Fibroblast of skin of abdomen (primary cell): ENCODE measurements around the gene EVPL.
"Not testable (repeated sequence)": the region's sequence is repeated elsewhere in the genome, so short reads cannot be mapped to it uniquely, and the experiment has no call there.

Experiments used
- DNase-seq: peaks from one replicate; pipeline ENCODE4 v3.0.0-alpha.2; 2013

Gene EVPL

DNA sequence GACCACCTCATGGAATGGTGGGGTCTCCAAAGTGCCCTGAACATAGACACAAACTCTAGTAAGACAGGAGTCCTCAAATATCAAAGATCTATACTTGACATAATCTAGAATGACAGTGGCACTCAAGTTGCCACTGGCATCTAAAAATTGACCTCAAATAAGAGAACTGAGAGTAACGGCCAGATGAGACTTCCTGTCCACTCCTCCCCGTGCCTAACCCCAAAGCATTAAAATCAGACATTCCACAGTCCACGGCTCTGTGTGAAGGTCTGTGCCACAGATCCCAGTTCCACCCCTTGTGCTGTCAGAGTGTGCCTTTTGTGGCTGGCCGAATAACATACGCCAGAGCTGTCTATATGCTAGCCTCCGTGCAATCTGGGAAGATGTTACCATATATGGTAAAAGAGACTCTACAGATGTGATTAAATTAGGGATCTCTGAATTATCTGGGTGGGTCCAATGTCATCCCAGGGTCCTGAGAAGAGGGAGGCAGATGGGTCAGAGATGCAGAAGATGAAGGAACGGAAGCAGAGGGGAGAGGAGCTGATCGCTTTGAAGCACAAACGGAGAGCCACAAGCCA lies 21.0 kb upstream of the EVPL start:
- no peak for DNase-seq

DNA sequence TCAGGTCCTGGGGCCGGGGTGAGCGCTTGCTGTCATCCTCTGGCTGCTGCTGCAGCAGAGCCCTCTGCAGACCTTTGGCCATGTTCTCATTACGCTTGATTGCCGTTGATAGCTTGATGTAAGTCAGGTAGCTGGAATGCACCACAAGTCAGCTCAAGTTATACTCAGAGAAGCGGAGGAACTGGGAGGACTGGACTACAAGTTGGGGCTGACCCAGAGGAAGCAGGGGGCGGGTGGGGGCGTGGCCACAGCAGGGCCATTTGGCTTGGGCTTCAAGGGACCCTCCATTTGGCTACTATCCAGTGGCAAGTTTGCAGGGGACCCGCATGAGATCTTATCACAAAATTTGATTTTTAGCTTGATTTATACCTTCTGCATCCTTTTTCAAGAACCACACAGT lies 19.0 kb upstream of the EVPL start:
- no peak for DNase-seq

DNA sequence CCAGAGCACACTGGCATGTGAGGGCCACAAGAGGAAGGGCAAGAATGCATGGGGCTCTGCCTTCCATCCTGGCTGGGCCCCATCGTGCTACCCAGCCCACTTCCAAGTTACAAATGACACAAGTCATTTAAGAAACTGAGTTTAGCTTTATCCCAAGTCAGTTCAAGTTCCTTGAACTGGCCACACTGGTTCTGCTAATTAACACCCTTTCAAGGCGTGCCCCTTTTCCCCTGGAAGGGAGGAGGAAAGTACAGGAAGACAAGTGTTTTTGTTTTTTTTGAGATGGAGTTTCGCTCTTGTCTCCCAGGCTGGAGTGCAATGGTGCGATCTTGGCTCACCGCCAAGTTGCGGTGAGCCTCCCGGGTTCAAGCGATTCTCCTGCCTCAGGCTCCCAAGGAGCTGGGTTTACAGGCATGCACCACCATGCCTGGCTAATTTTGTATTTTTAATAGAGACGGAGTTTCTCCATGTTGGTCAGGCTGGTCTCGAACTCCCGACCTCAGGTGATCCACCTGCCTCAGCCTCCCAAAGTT lies 17.4 kb upstream of the EVPL start:
- DNase-seq: not testable (repeated sequence)

DNA sequence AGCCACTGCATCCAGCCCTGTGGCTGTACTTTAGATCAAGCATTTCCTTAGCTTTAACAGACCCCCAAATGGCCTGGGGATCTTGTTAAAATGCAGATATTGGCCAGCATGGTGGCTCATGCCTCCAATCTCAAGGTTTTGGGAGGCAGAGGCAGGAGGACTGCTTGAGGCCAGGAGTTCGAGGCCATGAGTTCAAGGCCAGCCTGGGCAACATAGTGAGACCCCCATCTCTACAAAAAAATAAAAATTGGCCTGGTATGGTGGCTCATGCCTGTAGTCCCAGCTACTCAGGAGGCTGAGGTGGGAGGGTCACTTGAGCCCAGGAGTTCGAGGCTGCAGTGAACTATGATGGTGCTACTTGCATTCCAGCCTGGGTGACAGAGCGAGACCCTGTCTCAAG lies 15.8 kb upstream of the EVPL start:
- not testable (repeated sequence) for DNase-seq

DNA sequence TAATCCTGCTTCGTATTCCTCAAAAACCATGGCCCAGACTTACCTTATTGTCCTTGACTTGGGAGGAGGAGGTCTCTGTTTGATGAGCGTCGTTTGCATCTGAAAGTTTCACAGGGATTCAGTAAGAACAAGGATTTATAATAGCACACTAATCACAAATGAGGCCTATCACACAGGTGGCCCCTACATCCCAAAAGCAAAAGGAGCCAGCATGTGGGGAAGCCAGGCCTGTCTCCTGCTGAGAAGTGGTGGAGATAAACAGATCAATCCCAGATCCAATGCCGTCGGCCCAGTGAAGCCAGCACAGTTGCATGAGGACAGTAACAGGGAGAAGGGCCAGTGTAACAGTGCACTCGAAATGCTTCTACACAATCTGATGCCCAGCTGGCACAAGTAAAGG lies 13.3 kb upstream of the EVPL start:
- no peak for DNase-seq

DNA sequence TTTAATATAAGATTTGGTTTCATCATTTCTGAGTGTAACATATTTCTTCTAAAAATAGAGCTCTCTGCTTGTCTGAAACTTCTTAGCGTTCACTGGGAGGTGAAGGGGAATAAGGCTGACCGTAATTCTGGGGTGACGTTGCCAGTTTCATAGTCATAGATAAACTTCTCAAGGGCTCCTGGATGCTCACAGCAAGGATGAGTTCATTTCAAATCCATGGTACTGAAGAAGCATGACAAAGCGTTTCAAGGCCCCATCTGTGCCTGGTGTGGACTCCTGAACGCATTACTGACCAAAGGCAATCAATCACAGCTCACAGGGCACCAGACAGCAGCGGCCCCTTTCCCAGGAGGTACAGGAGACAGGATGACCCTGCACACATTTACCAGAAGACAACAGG lies 12.0 kb upstream of the EVPL start:
- peak; percentile 29 for DNase-seq

DNA sequence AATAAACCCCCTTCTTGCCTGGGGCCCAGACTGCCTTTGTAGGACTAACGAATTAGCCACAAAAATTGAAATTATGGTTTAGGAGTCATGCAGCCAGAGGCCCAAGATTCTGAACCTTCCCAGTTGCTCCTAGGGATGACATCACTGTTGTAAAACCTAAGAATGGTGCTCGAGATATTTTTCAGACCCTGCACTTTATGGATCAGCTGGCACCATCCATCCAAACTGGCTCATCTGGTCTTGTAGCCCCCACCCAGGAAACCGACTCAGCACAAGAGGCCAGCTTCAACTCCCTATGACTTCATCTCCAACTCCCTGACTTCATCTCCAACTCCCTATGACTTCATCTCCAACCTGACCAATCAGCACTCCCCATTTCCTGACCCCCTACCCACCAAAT lies 10.9 kb upstream of the EVPL start:
- no peak for DNase-seq

DNA sequence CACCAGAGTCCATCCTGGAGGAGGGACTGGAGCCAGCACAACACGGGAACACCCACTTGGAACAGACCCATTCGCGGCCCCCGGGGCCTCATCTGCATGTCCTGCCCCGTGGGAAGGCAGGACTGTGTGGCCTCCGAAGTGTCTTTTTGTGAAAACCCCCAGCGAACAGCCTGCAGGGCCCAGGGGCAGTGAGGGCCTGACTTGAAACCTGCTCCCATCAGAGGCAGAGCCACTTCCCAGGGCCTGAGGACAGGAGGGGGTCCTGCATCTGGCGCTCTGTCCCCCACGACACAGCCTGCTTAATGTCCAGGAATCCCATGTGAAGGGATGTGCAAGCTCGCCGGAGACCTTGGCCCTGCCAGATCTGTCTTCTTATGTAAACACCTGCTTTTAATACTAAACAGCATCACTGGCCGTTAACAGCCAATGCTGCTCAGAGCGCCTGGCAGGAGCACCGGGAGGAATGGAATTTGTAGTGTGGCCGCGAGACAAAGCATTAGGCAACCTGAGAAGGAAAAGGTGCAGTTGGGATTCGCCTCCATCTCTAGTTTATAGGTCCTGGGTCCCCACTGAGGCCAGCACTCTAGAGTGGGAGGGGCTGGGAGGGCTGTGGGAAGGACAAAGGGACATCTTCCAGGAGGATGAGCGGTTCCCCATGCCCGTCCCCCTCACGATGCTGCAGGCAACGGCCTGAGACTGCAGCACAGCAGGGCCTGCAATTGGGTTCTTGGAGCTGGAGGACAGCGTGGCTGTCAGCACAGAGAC lies 9.6 kb upstream of the EVPL start:
- no peak for DNase-seq

DNA sequence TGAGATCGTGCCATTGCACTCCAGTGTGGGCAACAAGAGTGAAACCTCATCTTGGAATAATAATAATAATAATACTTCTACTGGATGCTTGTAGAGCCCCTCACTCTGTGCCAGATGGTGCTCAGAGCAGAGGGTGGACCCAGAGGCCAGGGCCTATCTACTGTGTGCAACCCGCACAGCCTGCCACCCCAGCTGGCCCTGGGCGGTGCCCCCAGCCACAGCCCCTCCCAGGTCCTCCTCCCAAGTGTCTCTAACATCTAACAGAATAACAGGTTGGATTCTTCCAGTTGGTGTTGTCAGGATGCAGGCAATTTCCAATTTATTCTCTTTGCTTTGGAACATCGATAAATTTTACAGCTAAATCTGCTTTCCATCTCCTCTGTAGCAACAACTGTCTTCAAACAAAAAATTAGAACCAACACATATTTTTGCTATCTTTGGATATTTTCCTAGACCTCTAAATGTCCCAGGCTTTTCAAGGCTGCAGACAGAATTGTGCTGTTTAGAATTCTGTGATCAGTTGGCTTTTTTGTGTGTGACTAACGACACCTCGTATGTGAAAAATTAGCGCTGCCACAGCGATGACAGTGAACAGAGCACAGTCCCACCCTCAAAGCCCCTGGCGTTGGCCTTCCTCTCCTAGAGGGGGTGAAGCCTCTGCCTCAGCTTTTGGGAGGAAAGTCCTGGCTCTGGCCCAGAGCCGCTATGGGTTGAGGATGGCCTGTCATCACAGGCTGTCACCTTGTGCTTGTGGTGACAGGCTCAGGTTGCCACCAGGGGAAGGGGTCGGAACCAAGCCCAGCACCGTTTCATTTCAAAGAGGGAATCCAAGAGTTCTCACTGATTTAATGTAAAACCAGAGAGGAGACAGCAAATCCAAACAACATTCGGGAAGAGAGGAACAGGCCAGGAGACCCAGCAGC lies 7.6 kb upstream of the EVPL start:
- no peak for DNase-seq

DNA sequence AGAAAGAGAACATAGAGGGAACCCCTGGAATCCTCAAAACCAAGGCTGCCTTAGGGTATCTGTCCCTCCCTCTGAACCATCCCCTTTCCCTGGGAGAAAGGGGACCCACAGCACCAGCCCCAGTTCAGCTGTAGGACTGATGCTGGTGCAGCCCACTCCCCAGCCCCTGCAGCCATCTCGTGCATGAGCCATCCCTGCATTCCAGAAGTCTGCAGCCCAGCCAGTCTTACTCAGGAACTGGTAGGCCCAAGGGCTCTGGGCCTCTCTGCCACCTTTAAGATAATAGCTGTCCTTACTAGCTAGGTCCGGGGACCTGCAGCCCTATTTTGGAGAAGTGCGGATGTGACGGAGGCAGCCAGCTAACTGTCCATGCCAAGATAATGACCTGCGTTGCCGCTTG lies 6.0 kb upstream of the EVPL start:
- no peak for DNase-seq

DNA sequence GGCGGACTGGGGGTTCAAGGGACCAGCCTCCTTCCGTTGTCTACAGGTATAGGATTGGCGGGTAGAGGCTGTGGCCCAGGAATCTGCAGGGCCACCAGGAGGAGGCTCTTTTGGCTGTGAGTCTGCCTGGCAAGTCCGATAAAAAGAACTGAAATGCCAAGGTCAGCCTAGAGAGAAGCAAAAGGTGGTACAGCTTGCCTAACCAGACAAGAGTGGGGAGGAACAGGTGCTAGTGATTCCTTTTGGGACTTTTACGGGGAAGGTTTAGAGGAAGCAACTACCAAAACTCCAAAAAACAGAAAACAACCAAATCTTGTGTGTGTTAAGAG lies 5.6 kb upstream of the EVPL start:
- no peak for DNase-seq

DNA sequence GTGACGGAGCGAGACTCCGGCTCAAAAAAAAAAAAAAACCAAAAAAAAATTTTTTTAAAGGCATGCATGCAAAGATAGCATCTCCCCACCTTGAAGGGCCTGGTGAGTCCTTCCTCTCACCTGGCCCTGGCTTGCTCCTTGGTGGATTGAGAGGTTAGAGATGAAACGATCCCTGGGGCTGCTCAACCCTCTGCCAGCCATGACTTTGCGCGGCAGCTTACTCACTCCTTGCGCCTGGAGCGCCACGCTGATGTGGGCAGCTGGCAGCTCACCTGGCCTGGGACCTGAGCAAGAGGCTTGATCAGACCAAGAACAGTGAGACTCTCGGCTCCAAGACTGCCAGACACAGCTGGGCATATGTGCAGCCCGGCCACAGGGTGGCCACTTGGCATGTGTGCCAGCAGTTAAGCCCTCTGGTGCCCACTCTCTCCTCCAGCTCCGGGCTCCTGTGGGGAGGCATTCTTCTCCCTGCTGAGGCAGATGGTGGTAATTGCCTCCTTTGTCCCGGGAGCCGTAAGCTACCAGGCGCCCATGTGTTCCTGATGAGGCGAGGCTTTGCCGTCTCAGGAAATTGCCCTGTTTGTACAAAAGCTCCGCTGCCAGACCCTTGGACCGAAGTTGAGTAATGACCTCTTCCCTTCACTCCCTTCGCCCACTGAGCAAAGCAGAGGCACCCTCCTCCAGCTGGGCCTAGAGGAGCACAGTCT lies 5.1 kb upstream of the EVPL start:
- no peak for DNase-seq

DNA sequence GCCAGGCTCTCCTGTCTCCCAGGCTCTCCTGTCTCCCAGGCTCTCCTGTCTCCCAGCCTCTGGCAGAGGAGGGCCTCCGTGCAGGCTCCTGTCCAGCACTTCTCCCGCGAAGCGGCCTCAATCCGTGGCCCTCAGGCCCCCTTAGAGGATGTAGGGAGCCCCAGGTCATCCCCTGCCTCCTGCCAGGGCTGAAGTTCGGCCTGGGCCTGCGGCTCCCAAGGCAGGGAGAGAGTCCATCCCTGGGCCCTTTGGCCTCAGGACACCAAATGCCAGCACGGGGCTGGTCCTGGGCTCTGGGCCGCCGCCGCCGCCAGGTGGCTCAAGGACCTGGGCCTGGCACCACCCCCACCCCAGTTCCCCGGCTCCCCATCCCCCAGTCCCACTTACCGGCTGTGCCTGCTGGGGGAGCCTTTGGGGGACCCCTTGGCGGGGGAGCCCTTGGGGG lies 370 bp downstream of the EVPL start:
- no peak for DNase-seq

DNA sequence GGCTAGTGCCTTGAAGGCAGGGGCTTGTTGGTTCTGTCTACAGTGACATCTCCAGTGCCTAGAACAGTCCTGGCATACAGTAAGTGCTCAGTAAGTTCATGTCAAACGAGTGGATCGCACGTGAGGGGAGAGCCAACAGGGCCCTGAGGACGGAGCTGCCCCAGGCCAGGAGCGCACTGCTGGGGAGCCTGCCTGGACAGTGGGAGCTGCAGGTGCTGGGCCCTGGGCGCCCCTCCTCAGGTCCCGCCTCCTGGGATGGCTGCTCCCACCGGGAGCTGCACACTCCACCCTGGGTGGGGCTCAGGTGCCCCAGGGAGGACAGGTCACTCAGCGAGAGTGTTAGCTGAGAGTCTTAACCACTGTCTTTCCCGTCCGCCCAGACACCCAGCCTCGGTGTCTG lies 1.8 kb downstream of the EVPL start:
- DNase-seq: no peak

DNA sequence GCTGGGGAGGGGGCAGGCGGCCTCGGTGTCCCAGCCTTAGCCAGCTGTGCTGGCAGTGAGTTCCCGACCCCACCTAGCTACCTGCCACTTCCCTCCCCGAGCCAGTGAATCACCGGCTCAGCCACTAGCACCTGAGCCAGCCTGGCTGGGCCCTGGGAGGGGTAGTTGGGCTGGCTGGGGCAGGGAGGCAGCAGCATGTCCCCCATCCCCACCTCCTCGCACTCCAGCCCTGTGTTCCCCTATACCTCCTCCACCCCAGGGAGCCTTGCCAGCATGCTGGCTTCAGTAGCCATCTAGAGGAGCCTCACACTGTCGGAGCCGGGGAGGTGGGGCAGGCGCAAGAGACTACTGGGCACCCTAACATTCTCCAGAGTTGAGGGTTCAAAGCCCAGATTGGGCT lies 2.8 kb downstream of the EVPL start:
- no peak for DNase-seq

DNA sequence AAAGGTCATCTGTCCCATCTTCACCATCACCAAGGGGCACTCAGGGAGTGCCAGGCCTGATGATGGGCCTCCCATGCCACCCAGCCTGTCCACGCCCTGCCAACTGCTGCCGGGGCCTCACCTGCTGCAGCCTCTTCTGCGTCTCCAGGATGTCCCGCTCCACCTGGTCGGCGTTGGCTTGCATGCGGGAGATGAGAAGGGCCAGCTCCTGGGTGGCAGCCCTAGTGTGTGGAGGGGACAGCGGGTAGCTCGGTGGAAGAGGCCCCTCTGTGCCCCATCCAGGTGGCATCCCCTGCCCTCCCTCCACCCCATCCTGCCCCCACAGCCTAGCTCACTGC lies 3.2 kb downstream of the EVPL start:
- no peak for DNase-seq

DNA sequence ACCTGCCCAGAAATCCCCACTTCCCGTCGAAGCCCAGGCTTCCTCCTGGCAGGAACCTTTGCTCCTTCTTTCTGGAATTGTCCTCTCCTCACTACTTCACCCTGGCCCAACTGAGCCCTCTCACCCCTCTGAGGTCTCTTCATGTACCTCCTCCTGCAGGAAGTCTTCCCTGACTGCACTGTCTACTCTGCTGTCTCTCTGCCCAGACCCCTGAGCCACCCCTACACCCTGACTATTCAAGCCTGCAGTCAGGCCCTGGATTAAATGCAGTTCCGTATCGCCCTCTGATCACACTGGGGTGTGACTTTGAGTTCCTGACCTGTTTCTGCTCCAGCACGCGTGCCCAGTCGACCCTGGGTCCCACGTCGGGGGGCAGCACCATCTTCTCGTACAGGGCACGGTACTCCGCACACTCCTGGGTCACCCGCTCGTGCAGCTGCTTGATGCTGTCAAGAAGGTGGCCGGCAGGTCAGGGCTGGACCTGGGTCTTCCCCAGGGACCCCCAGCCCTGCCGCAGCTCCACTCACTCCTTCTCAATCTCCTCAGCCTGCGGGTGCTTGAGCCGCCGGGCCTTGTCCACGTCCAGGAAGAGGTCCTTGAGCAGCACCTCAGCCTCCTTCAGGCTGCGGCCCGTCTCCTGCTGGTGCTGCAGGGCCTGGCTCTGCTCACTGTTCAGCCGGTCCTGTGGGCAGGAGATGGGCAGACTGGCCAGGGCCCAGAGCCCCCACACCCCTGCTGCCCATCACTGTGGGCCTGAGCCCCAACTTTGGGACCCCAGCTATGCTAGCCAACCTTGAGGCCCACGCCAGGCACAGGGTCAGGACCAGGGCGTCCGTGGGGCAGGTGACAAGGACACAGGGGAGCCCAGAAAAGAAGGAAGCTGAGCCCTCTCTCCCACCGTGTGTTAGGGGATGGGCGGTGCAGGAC lies 3.9 kb downstream of the EVPL start:
- no peak for DNase-seq

DNA sequence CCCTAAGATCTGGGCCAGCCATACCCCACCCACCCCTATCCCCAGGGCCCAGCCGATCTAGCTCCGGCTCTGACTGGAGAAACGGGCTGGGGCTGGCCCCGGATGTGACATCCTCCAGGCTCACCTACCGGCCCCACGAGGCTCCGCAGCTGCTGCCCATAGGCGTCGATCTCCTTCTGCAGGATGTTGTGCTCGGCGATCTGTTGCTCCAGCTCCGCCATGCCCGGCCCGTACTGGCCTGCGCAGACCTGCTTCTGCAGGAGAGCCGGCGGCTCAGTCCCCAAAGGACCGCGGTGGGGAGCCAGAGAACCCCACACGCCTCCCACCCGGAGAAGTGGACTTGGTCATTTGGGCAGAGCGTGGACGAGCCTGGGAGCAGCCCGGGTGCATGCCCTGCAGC lies 4.8 kb downstream of the EVPL start:
- DNase-seq: no peak

DNA sequence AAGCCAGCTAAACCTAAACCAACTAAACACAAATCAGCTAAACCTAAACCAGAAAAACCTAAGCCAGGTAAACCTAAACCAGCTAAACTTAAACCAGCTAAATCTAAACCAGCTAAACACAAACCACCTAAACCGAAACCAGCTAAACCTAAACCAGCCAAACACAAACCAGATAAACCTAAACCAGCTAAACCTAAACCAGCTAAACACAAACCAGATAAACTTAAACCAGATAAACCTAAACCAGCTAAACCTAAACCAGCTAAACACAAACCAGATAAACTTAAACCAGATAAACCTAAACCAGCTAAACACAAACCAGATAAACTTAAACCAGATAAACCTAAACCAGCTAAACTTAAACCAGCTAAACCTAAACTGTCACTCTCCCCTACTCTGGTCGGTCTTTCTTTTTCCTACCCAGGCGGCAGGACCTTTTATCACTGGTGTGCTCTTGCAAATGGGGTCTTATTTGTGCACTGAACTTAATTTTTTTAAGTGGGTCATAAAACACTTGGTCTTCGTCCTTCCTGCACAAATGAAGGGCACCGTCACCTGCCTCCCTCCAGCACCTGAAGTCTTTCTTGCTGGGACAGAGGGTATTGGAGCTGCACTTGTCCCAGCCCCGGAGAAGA lies 7.2 kb downstream of the EVPL start:
- no peak for DNase-seq

DNA sequence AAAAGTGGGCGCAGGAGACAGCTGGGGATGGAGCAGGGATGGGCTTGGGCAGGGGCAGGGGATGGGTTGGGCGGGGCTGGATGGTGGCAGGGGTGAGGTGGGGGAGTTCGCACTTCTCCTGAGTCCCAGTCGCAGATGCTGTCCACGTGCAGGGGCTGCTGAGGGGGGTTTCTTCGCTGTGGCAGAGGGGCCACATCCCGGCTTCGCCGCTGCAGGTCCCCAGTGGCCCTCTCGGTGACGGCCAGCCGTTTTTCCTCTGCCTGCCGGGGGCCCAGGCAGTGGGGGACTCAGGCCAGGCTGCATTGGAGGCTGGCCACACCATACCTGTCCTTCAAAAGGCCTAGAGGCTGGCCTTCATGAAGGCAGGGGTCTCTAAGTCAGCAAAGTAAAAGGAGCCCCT lies 8.3 kb downstream of the EVPL start:
- DNase-seq: no peak

DNA sequence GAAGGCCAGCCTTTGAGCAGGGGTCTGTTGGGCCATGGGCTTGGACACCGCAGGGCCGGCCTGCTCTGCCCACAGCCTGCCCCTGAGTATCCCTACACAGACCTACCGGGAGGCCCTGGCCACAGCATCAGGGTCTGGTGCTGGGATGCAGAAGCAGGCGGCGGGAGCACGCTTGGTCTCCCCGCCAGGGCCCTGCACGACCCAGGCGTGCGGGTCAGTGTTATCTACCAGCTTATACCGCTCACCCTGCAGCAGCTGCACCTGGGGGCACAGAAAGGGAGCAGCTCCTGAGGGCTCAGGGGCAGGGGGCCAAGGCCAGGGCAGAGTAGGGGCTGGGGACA lies 8.8 kb downstream of the EVPL start:
- no peak for DNase-seq
